GM23338 (cell line): ENCODE measurements around the gene TUSC7. TPM values are rescaled to one million over a fixed set of nuclear protein-coding genes. Genes with fewer than 3 reads are reported as not detected.

Experiments
- ATAC-seq: fragments of 200-7000 bp; cut with Tn5 transposase; 3 replicates; pipeline ENCODE4 v1.9.1; 2020
- DNase-seq: peaks from one replicate; pipeline ENCODE4 v3.0.0-alpha.2; 2015; ENCODE audit warnings: low spot score
- H2AFZ ChIP-seq: fragments of 200-600 bp; sonication (generic); 2 replicates; pipeline ENCODE4 v1.8.0; 2016; ENCODE audit warnings: antibody characterized with exemption, mild to moderate bottlenecking, moderate library complexity
- H3F3A ChIP-seq: fragments of 200-600 bp; sonication (generic); replicated peaks from 2 replicates; pipeline ENCODE4 v1.8.0; 2017; ENCODE audit warnings: antibody characterized with exemption, mixed run types, low read depth
- H3K27ac ChIP-seq: fragments of 200-600 bp; sonication (generic); 2 replicates; pipeline ENCODE4 v1.6.1; 2016; ENCODE audit warnings: low read depth
- H3K27me3 ChIP-seq: fragments of 200-600 bp; sonication (generic); 2 replicates; pipeline ENCODE4 v1.8.0; 2016; ENCODE audit warnings: mild to moderate bottlenecking, mixed run types, moderate library complexity; ENCODE audit not compliant: insufficient read depth
- H3K36me3 ChIP-seq: fragments of 200-600 bp; sonication (generic); 2 replicates; pipeline ENCODE4 v1.8.0; 2016; ENCODE audit warnings: mild to moderate bottlenecking; ENCODE audit not compliant: insufficient read depth
- H3K4me1 ChIP-seq: fragments of 200-600 bp; sonication (generic); 2 replicates; pipeline ENCODE4 v1.8.0; 2016; ENCODE audit warnings: mild to moderate bottlenecking, moderate library complexity; ENCODE audit not compliant: insufficient read depth
- H3K4me2 ChIP-seq: fragments of 200-600 bp; sonication (generic); 2 replicates; pipeline ENCODE4 v1.7.1; 2017; ENCODE audit warnings: mixed run types
- H3K4me3 ChIP-seq: fragments of 200-600 bp; sonication (generic); 2 replicates; pipeline ENCODE4 v1.6.1; 2016; ENCODE audit warnings: mixed run types
- H3K79me2 ChIP-seq: fragments of 200-600 bp; sonication (generic); replicated peaks from 2 replicates; pipeline ENCODE4 v1.8.0; 2017; ENCODE audit warnings: mild to moderate bottlenecking; ENCODE audit not compliant: insufficient read depth
- H3K9me2 ChIP-seq: fragments of 200-600 bp; sonication (generic); 2 replicates; pipeline ENCODE4 v1.8.0; 2017; ENCODE audit not compliant: insufficient read depth
- H4K20me1 ChIP-seq: fragments of 200-600 bp; sonication (generic); replicated peaks from 2 replicates; pipeline ENCODE4 v1.8.0; 2017; ENCODE audit warnings: mild to moderate bottlenecking; ENCODE audit not compliant: insufficient read depth
- H3K27ac Mint-ChIP-seq: 2 replicates; pipeline ENCODE4 v1.8.0; 2020; ENCODE audit warnings: inconsistent platforms, mild to moderate bottlenecking, moderate library complexity, mixed read lengths
- H3K27me3 Mint-ChIP-seq: 3 replicates; pipeline ENCODE4 v1.8.0; 2022; ENCODE audit warnings: low read depth, mild to moderate bottlenecking, moderate library complexity, mixed read lengths, inconsistent platforms; ENCODE audit not compliant: insufficient read depth, poor library complexity
- H3K36me3 Mint-ChIP-seq: 3 replicates; pipeline ENCODE4 v1.8.0; 2021; ENCODE audit warnings: low read depth, mild to moderate bottlenecking, inconsistent platforms, moderate library complexity, mixed read lengths
- H3K4me1 Mint-ChIP-seq: 3 replicates; pipeline ENCODE4 v1.8.0; 2020; ENCODE audit warnings: mild to moderate bottlenecking, inconsistent platforms, mixed read lengths
- H3K4me3 Mint-ChIP-seq: 3 replicates; pipeline ENCODE4 v1.8.0; 2021; ENCODE audit warnings: moderate library complexity, mild to moderate bottlenecking, inconsistent platforms, mixed read lengths
- H3K9me3 Mint-ChIP-seq: 3 replicates; pipeline ENCODE4 v1.8.0; 2020; ENCODE audit warnings: moderate library complexity, mild to moderate bottlenecking, inconsistent platforms, mixed read lengths
- CREB1 ChIP-seq: fragments of 250-450 bp; sonication (Bioruptor Pico); IDR thresholded peaks from 2 replicates; pipeline ENCODE4 v1.5.0; 2020; ENCODE audit warnings: low read depth, mild to moderate bottlenecking, moderate library complexity
- ETS1 ChIP-seq: IDR thresholded peaks from 2 replicates; pipeline ENCODE4 v1.6.1; 2016; ENCODE audit warnings: antibody characterized with exemption
- EZH2 ChIP-seq: fragments of 200-600 bp; sonication (generic); IDR thresholded peaks from one replicate; pipeline ENCODE4 v1.8.0; 2017; ENCODE audit warnings: antibody characterized with exemption, mild to moderate bottlenecking, low read depth; ENCODE audit not compliant: unreplicated experiment
- EZH2phosphoT487 ChIP-seq: fragments of 200-600 bp; sonication (generic); IDR thresholded peaks from one replicate; pipeline ENCODE4 v1.8.1; 2018; ENCODE audit warnings: antibody characterized with exemption; ENCODE audit not compliant: unreplicated experiment
- NANOG ChIP-seq: IDR thresholded peaks from 2 replicates; pipeline ENCODE4 v1.6.1; 2016; ENCODE audit warnings: antibody characterized with exemption, borderline replicate concordance
- REST ChIP-seq: IDR thresholded peaks from one replicate; pipeline ENCODE4 v1.6.1; 2018; ENCODE audit warnings: antibody characterized with exemption; ENCODE audit not compliant: unreplicated experiment
- STAT1 ChIP-seq: IDR thresholded peaks from one replicate; pipeline ENCODE4 v1.6.1; 2016; ENCODE audit warnings: antibody characterized with exemption; ENCODE audit not compliant: unreplicated experiment
- ZNF331 ChIP-seq: fragments of 250-450 bp; sonication (Bioruptor Pico); IDR thresholded peaks from 2 replicates; pipeline ENCODE4 v1.5.0; 2020; ENCODE audit warnings: low read depth, mild to moderate bottlenecking, moderate library complexity
- polyA plus RNA-seq: library from polyadenylated mRNA; unstranded; fragments of >200 nt; fragmentation: Nextera tagmentation; extraction: Ambion mirVana; gene quantifications from 2 replicates; pipeline ENCODE4 v1.2.1, GENCODE V29; 2016
- total RNA-seq: library from RNA; depleted of rRNA; stranded (reverse); fragments of >200 nt; shearing (Covaris generic); gene quantifications from 2 replicates; pipeline ENCODE4 v1.2.3, GENCODE V29; 2014
- TF ChIP-seq, protein P1 (sequence below), 2 experiments: fragments of 200-600 bp in 1 of 2; sonication (generic) in 1 of 2; conservative IDR thresholded peaks; 2 replicates each; pipeline versions ENCODE4 v1.5.1 to v1.6.1; 2016 to 2017; ENCODE audit warnings: antibody characterized with exemption in 2 of 2, low read depth in 2 of 2, mild to moderate bottlenecking in 2 of 2, moderate library complexity in 1 of 2
- TF ChIP-seq, protein P2 (sequence below): fragments of 250-450 bp; sonication (Bioruptor Pico); IDR thresholded peaks from 2 replicates; pipeline ENCODE4 v1.5.0; 2020; ENCODE audit warnings: mild to moderate bottlenecking, moderate library complexity

TUSC7 gene
- total and polyA plus RNA-seq, 2 experiments from 2014 or later = not detected

- TF ChIP-seq, protein P1, sequence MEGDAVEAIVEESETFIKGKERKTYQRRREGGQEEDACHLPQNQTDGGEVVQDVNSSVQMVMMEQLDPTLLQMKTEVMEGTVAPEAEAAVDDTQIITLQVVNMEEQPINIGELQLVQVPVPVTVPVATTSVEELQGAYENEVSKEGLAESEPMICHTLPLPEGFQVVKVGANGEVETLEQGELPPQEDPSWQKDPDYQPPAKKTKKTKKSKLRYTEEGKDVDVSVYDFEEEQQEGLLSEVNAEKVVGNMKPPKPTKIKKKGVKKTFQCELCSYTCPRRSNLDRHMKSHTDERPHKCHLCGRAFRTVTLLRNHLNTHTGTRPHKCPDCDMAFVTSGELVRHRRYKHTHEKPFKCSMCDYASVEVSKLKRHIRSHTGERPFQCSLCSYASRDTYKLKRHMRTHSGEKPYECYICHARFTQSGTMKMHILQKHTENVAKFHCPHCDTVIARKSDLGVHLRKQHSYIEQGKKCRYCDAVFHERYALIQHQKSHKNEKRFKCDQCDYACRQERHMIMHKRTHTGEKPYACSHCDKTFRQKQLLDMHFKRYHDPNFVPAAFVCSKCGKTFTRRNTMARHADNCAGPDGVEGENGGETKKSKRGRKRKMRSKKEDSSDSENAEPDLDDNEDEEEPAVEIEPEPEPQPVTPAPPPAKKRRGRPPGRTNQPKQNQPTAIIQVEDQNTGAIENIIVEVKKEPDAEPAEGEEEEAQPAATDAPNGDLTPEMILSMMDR (conservative IDR thresholded peaks at IDR 0.05; ENCODE audit: low read depth in 2 of 2) = no peak
- TF ChIP-seq NANOG = no peak
- TF ChIP-seq ETS1 = no peak
- TF ChIP-seq CREB1 (CRISPR knock-in tag) = no peak
These were observed 18.5 kb upstream of the TUSC7 start (continued) for GRCh38 chr3:116691041-116691440.

DNA sequence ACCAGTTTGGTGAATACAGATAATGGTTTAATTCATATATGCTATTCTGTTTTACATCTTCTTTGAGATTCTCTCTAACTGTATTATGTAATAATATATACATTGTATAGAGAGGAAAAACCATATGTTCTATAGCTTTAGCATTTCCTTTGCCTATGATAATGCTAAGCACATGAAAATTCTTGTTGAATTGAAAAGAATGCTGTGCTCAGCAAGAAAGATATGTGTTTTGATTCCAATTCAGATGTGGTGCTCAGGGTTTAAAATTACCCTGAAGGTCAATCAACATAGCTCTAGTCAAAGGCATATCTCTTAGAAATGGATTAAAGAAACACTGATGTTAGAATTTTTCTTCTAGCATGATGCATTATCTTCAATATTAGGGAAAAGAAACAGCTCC, 8.5 kb upstream of the TUSC7 start:
- Mint-ChIP-seq H3K4me3 (no peak overlapping the region), H3K36me3 (no peaks in the 10 kb centered on the region), H3K9me3 (no peaks in the 10 kb centered on the region), H3K27ac (no peak overlapping the region), H3K4me1 (peaks cover 17% of the 10 kb centered on the region), H3K27me3 (peaks cover 3% of the 10 kb centered on the region)
- Histone ChIP-seq H4K20me1 (no peaks in the 10 kb centered on the region), H3K4me2 (no peak overlapping the region), H3K9me2 (peaks cover 11% of the 10 kb centered on the region; the same call in 1 of the 2 replicates), H3K79me2 (no peaks in the 10 kb centered on the region), H2AFZ (no peak overlapping the region), H3K27ac (no peak overlapping the region), H3K4me3 (no peak overlapping the region), H3K36me3 (no peaks in the 10 kb centered on the region), H3K27me3 (no peaks in the 10 kb centered on the region), H3K4me1 (peaks cover 18% of the 10 kb centered on the region), H3F3A (no peaks in the 10 kb centered on the region)
- DNase-seq (no peak), ATAC-seq (no peak)
- TF ChIP-seq ZNF331 (CRISPR knock-in tag) (no peak), EZH2 (no peak), EZH2phosphoT487 (no peak), REST (no peak), STAT1 (no peak), CREB1 (CRISPR knock-in tag) (no peak)
- TF ChIP-seq, protein P1 (conservative IDR thresholded peaks at IDR 0.05; ENCODE audit: low read depth in 2 of 2) = no peak
- TF ChIP-seq, protein P2, sequence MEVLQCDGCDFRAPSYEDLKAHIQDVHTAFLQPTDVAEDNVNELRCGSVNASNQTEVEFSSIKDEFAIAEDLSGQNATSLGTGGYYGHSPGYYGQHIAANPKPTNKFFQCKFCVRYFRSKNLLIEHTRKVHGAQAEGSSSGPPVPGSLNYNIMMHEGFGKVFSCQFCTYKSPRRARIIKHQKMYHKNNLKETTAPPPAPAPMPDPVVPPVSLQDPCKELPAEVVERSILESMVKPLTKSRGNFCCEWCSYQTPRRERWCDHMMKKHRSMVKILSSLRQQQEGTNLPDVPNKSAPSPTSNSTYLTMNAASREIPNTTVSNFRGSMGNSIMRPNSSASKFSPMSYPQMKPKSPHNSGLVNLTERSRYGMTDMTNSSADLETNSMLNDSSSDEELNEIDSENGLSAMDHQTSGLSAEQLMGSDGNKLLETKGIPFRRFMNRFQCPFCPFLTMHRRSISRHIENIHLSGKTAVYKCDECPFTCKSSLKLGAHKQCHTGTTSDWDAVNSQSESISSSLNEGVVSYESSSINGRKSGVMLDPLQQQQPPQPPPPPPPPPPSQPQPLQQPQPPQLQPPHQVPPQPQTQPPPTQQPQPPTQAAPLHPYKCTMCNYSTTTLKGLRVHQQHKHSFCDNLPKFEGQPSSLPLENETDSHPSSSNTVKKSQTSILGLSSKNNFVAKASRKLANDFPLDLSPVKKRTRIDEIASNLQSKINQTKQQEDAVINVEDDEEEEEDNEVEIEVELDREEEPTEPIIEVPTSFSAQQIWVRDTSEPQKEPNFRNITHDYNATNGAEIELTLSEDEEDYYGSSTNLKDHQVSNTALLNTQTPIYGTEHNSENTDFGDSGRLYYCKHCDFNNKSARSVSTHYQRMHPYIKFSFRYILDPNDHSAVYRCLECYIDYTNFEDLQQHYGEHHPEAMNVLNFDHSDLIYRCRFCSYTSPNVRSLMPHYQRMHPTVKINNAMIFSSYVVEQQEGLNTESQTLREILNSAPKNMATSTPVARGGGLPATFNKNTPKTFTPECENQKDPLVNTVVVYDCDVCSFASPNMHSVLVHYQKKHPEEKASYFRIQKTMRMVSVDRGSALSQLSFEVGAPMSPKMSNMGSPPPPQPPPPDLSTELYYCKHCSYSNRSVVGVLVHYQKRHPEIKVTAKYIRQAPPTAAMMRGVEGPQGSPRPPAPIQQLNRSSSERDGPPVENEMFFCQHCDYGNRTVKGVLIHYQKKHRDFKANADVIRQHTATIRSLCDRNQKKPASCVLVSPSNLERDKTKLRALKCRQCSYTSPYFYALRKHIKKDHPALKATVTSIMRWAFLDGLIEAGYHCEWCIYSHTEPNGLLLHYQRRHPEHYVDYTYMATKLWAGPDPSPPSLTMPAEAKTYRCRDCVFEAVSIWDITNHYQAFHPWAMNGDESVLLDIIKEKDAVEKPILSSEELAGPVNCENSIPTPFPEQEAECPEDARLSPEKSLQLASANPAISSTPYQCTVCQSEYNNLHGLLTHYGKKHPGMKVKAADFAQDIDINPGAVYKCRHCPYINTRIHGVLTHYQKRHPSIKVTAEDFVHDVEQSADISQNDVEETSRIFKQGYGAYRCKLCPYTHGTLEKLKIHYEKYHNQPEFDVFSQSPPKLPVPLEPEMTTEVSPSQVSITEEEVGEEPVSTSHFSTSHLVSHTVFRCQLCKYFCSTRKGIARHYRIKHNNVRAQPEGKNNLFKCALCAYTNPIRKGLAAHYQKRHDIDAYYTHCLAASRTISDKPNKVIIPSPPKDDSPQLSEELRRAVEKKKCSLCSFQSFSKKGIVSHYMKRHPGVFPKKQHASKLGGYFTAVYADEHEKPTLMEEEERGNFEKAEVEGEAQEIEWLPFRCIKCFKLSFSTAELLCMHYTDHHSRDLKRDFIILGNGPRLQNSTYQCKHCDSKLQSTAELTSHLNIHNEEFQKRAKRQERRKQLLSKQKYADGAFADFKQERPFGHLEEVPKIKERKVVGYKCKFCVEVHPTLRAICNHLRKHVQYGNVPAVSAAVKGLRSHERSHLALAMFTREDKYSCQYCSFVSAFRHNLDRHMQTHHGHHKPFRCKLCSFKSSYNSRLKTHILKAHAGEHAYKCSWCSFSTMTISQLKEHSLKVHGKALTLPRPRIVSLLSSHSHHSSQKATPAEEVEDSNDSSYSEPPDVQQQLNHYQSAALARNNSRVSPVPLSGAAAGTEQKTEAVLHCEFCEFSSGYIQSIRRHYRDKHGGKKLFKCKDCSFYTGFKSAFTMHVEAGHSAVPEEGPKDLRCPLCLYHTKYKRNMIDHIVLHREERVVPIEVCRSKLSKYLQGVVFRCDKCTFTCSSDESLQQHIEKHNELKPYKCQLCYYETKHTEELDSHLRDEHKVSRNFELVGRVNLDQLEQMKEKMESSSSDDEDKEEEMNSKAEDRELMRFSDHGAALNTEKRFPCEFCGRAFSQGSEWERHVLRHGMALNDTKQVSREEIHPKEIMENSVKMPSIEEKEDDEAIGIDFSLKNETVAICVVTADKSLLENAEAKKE = no peak
